Mesothelial cell of epicardium (in vitro differentiated cells): ENCODE results near the gene DPF3. TPM values are rescaled to one million over a fixed set of nuclear protein-coding genes. Genes with fewer than 3 reads are reported as not detected.

Source experiments
- DNase-seq, 2 experiments: peaks; one replicate each; pipeline ENCODE4 v3.0.0; 2021; ENCODE audit warnings: low spot score in 2 of 2; ENCODE audit not compliant: unreplicated experiment in 2 of 2
- H3K27ac Mint-ChIP-seq: 2 replicates; pipeline ENCODE4 v1.8.0; 2021; ENCODE audit warnings: mixed read lengths
- H3K27me3 Mint-ChIP-seq: 2 replicates; pipeline ENCODE4 v1.8.0; 2021; ENCODE audit warnings: low read depth, mixed read lengths
- H3K36me3 Mint-ChIP-seq: 2 replicates; pipeline ENCODE4 v1.8.0; 2021; ENCODE audit warnings: mixed read lengths
- H3K4me1 Mint-ChIP-seq: 2 replicates; pipeline ENCODE4 v1.8.0; 2021; ENCODE audit warnings: mixed read lengths
- H3K4me3 Mint-ChIP-seq: 2 replicates; pipeline ENCODE4 v1.8.0; 2021; ENCODE audit warnings: mild to moderate bottlenecking, moderate library complexity, mixed read lengths
- H3K9me3 Mint-ChIP-seq: 2 replicates; pipeline ENCODE4 v1.8.0; 2021; ENCODE audit warnings: mixed read lengths
- total RNA-seq: library from RNA; stranded (reverse); gene quantifications from 3 replicates; pipeline ENCODE4 v1.2.1, GENCODE V29; 2021
- TF ChIP-seq, protein P1 (sequence below): fragments of 200-600 bp; sonication (generic); IDR thresholded peaks from one replicate; pipeline ENCODE4 v1.5.0; 2021; ENCODE audit warnings: antibody characterized with exemption; ENCODE audit not compliant: unreplicated experiment

Gene DPF3
- total RNA-seq, 1 donor from 2014 or later = 1.3 TPM

DNA sequence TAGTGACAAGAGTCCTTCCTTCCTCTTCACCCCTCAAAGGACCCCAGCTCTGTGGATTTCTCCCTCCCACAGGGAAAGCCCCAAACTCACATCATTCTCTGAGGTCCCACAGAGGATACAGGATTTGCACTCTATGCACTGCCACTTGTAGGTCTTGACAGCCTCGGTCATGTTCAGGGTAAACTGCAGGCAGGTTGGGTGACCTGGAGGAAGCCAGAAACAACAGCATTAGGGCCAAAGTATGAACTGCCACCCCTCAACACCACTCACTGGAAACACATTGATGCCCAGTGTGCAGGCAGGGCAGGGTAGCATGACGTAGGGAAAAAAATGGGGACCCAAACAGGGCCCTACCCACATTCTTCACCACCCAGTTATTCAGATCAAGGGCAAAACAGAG, 264.4 kb downstream of the DPF3 start:
- TF ChIP-seq, protein P1, sequence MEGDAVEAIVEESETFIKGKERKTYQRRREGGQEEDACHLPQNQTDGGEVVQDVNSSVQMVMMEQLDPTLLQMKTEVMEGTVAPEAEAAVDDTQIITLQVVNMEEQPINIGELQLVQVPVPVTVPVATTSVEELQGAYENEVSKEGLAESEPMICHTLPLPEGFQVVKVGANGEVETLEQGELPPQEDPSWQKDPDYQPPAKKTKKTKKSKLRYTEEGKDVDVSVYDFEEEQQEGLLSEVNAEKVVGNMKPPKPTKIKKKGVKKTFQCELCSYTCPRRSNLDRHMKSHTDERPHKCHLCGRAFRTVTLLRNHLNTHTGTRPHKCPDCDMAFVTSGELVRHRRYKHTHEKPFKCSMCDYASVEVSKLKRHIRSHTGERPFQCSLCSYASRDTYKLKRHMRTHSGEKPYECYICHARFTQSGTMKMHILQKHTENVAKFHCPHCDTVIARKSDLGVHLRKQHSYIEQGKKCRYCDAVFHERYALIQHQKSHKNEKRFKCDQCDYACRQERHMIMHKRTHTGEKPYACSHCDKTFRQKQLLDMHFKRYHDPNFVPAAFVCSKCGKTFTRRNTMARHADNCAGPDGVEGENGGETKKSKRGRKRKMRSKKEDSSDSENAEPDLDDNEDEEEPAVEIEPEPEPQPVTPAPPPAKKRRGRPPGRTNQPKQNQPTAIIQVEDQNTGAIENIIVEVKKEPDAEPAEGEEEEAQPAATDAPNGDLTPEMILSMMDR = no peak
- Mint-ChIP-seq H3K27ac (no peak overlapping the region), H3K27me3 (peaks cover 26% of the 10 kb centered on the region), H3K36me3 (peaks cover 2% of the 10 kb centered on the region), H3K9me3 (peaks cover 25% of the 10 kb centered on the region), H3K4me3 (no peak overlapping the region), H3K4me1 (no peaks in the 10 kb centered on the region)
- DNase-seq = no peak

DNA sequence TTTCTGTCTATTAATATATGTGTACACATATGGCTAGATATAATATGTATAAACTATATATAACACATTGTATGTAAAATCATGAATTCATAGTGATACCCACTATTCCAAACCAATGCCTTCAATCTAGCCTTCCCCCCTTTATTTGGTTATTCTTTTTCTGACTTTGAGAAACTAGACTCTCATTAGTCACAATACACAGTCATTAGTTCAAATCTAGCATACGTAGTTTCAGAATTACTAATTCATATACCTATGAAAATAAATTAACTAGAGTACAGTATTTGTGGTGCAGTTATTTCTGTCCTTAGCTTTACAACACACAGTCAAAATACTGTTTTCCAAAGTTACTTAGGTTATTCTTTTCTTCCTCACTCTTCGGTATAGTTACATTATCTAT, 268.2 kb downstream of the DPF3 start:
- Mint-ChIP-seq H3K36me3 (peaks cover 2% of the 10 kb centered on the region), H3K4me1 (no peaks in the 10 kb centered on the region), H3K9me3 (peaks cover 42% of the 10 kb centered on the region), H3K27ac (no peak overlapping the region), H3K4me3 (no peak overlapping the region), H3K27me3 (peaks cover 4% of the 10 kb centered on the region)
- TF ChIP-seq, protein P1 = no peak
- no peak for DNase-seq

- TF ChIP-seq, protein P1 = no peak
- Mint-ChIP-seq H3K4me3 (no peak overlapping the region), H3K9me3 (peaks cover 28% of the 10 kb centered on the region), H3K27me3 (peaks cover 4% of the 10 kb centered on the region), H3K4me1 (peaks cover 24% of the 10 kb centered on the region), H3K27ac (no peak overlapping the region), H3K36me3 (no peaks in the 10 kb centered on the region)
- DNase-seq = no peak
Measured at GRCh38 chr14:72621387-72622065, 272.4 kb downstream of the DPF3 start.

- no peaks in the 10 kb centered on the region for H3K36me3 Mint-ChIP-seq
- no peak for DNase-seq
- TF ChIP-seq, protein P1 = no peak
- H3K27me3 Mint-ChIP-seq = peaks cover 4% of the 10 kb centered on the region
- no peak overlapping the region for H3K27ac Mint-ChIP-seq
- no peak overlapping the region for H3K4me3 Mint-ChIP-seq
- peaks cover 20% of the 10 kb centered on the region for H3K9me3 Mint-ChIP-seq
- H3K4me1 Mint-ChIP-seq = peaks cover 40% of the 10 kb centered on the region
Measured at GRCh38 chr14:72619881-72620280, 274.0 kb downstream of the DPF3 start.

DNA sequence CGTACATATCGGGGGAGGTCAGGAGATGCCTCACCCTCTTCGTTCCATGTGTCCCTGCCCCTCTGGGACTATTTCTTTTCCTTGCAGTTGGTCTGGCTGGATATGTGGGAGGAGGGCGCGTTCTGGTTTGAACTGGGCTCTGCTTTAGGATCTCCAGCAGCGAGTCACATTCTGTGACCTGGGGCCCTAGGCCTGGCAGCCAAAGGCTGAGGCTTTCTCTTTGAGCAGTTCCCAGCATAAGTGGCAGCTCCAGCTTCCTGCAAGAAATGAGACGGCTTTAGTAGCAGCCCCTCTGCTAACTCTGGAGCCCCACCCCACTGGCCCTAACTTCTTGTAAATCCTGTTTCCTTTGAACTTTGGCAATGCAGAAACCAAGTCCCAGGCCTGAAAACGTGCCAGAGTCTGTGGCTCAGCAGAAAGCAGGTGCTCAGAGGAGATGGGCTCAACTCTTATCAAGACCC, 274.8 kb downstream of the DPF3 start:
- H3K27ac Mint-ChIP-seq = no peak overlapping the region
- no peak overlapping the region for H3K4me3 Mint-ChIP-seq
- TF ChIP-seq, protein P1 = no peak
- peaks cover 4% of the 10 kb centered on the region for H3K27me3 Mint-ChIP-seq
- no peak for DNase-seq
- peaks cover 45% of the 10 kb centered on the region for H3K4me1 Mint-ChIP-seq
- H3K36me3 Mint-ChIP-seq = no peaks in the 10 kb centered on the region
- peaks cover 16% of the 10 kb centered on the region for H3K9me3 Mint-ChIP-seq

DNA sequence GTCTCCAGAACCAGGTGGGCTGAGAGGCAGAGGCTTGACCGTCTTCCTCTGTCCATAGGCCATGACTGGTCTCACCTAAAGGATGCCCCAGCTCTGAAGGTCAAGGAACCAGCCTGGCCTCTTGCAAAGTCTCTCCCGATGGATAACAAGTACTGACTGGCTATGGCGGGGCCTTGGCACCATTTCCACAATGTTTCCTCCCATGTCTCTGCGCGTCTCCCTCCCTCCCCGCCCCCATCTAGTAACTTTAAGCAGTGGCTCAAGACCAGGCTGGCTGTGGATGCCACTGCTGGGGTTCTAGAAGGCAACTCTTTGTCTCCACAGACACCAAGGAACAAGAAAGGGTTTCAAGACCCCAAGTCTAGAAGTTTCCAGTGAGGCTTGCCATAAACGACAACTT, 275.5 kb downstream of the DPF3 start:
- Mint-ChIP-seq H3K4me3 (no peak overlapping the region), H3K4me1 (peaks cover 51% of the 10 kb centered on the region), H3K27ac (no peak overlapping the region), H3K27me3 (peaks cover 4% of the 10 kb centered on the region), H3K36me3 (no peaks in the 10 kb centered on the region), H3K9me3 (peaks cover 13% of the 10 kb centered on the region)
- DNase-seq = no peak
- TF ChIP-seq, protein P1 = no peak
